GM23338 (cell line): ENCODE data around the gene TJP2. TPM values are rescaled to one million over a fixed set of nuclear protein-coding genes. Genes with fewer than 3 reads are reported as not detected.

Source experiments
- ATAC-seq: fragments of 200-7000 bp; cut with Tn5 transposase; 3 replicates; pipeline ENCODE4 v1.9.1; 2020
- DNase-seq: peaks from one replicate; pipeline ENCODE4 v3.0.0-alpha.2; 2015; ENCODE audit warnings: low spot score
- H2AFZ ChIP-seq: fragments of 200-600 bp; sonication (generic); 2 replicates; pipeline ENCODE4 v1.8.0; 2016; ENCODE audit warnings: antibody characterized with exemption, mild to moderate bottlenecking, moderate library complexity
- H3F3A ChIP-seq: fragments of 200-600 bp; sonication (generic); replicated peaks from 2 replicates; pipeline ENCODE4 v1.8.0; 2017; ENCODE audit warnings: antibody characterized with exemption, mixed run types, low read depth
- H3K27ac ChIP-seq: fragments of 200-600 bp; sonication (generic); 2 replicates; pipeline ENCODE4 v1.6.1; 2016; ENCODE audit warnings: low read depth
- H3K27me3 ChIP-seq: fragments of 200-600 bp; sonication (generic); 2 replicates; pipeline ENCODE4 v1.8.0; 2016; ENCODE audit warnings: mild to moderate bottlenecking, mixed run types, moderate library complexity; ENCODE audit not compliant: insufficient read depth
- H3K36me3 ChIP-seq: fragments of 200-600 bp; sonication (generic); 2 replicates; pipeline ENCODE4 v1.8.0; 2016; ENCODE audit warnings: mild to moderate bottlenecking; ENCODE audit not compliant: insufficient read depth
- H3K4me1 ChIP-seq: fragments of 200-600 bp; sonication (generic); 2 replicates; pipeline ENCODE4 v1.8.0; 2016; ENCODE audit warnings: mild to moderate bottlenecking, moderate library complexity; ENCODE audit not compliant: insufficient read depth
- H3K4me2 ChIP-seq: fragments of 200-600 bp; sonication (generic); 2 replicates; pipeline ENCODE4 v1.7.1; 2017; ENCODE audit warnings: mixed run types
- H3K4me3 ChIP-seq: fragments of 200-600 bp; sonication (generic); 2 replicates; pipeline ENCODE4 v1.6.1; 2016; ENCODE audit warnings: mixed run types
- H3K79me2 ChIP-seq: fragments of 200-600 bp; sonication (generic); replicated peaks from 2 replicates; pipeline ENCODE4 v1.8.0; 2017; ENCODE audit warnings: mild to moderate bottlenecking; ENCODE audit not compliant: insufficient read depth
- H3K9me2 ChIP-seq: fragments of 200-600 bp; sonication (generic); 2 replicates; pipeline ENCODE4 v1.8.0; 2017; ENCODE audit not compliant: insufficient read depth
- H4K20me1 ChIP-seq: fragments of 200-600 bp; sonication (generic); replicated peaks from 2 replicates; pipeline ENCODE4 v1.8.0; 2017; ENCODE audit warnings: mild to moderate bottlenecking; ENCODE audit not compliant: insufficient read depth
- H3K27ac Mint-ChIP-seq: 2 replicates; pipeline ENCODE4 v1.8.0; 2020; ENCODE audit warnings: inconsistent platforms, mild to moderate bottlenecking, moderate library complexity, mixed read lengths
- H3K27me3 Mint-ChIP-seq: 3 replicates; pipeline ENCODE4 v1.8.0; 2022; ENCODE audit warnings: low read depth, mild to moderate bottlenecking, moderate library complexity, mixed read lengths, inconsistent platforms; ENCODE audit not compliant: insufficient read depth, poor library complexity
- H3K36me3 Mint-ChIP-seq: 3 replicates; pipeline ENCODE4 v1.8.0; 2021; ENCODE audit warnings: low read depth, mild to moderate bottlenecking, inconsistent platforms, moderate library complexity, mixed read lengths
- H3K4me1 Mint-ChIP-seq: 3 replicates; pipeline ENCODE4 v1.8.0; 2020; ENCODE audit warnings: mild to moderate bottlenecking, inconsistent platforms, mixed read lengths
- H3K4me3 Mint-ChIP-seq: 3 replicates; pipeline ENCODE4 v1.8.0; 2021; ENCODE audit warnings: moderate library complexity, mild to moderate bottlenecking, inconsistent platforms, mixed read lengths
- H3K9me3 Mint-ChIP-seq: 3 replicates; pipeline ENCODE4 v1.8.0; 2020; ENCODE audit warnings: moderate library complexity, mild to moderate bottlenecking, inconsistent platforms, mixed read lengths
- CREB1 ChIP-seq: fragments of 250-450 bp; sonication (Bioruptor Pico); IDR thresholded peaks from 2 replicates; pipeline ENCODE4 v1.5.0; 2020; ENCODE audit warnings: low read depth, mild to moderate bottlenecking, moderate library complexity
- EZH2 ChIP-seq: fragments of 200-600 bp; sonication (generic); IDR thresholded peaks from one replicate; pipeline ENCODE4 v1.8.0; 2017; ENCODE audit warnings: antibody characterized with exemption, mild to moderate bottlenecking, low read depth; ENCODE audit not compliant: unreplicated experiment
- EZH2phosphoT487 ChIP-seq: fragments of 200-600 bp; sonication (generic); IDR thresholded peaks from one replicate; pipeline ENCODE4 v1.8.1; 2018; ENCODE audit warnings: antibody characterized with exemption; ENCODE audit not compliant: unreplicated experiment
- JUNB ChIP-seq: IDR thresholded peaks from one replicate; pipeline ENCODE4 v1.6.1; 2016; ENCODE audit warnings: antibody characterized with exemption; ENCODE audit not compliant: unreplicated experiment
- NANOG ChIP-seq: IDR thresholded peaks from 2 replicates; pipeline ENCODE4 v1.6.1; 2016; ENCODE audit warnings: antibody characterized with exemption, borderline replicate concordance
- POLR2AphosphoS5 ChIP-seq: IDR thresholded peaks from 2 replicates; pipeline ENCODE4 v1.6.1; 2016; ENCODE audit warnings: antibody characterized with exemption, low read depth
- REST ChIP-seq: IDR thresholded peaks from one replicate; pipeline ENCODE4 v1.6.1; 2018; ENCODE audit warnings: antibody characterized with exemption; ENCODE audit not compliant: unreplicated experiment
- STAT1 ChIP-seq: IDR thresholded peaks from one replicate; pipeline ENCODE4 v1.6.1; 2016; ENCODE audit warnings: antibody characterized with exemption; ENCODE audit not compliant: unreplicated experiment
- ZNF114 ChIP-seq: fragments of 250-450 bp; sonication (Bioruptor Pico); IDR thresholded peaks from 2 replicates; pipeline ENCODE4 v1.5.0; 2020; ENCODE audit warnings: mild to moderate bottlenecking, moderate library complexity
- ZNF331 ChIP-seq: fragments of 250-450 bp; sonication (Bioruptor Pico); IDR thresholded peaks from 2 replicates; pipeline ENCODE4 v1.5.0; 2020; ENCODE audit warnings: low read depth, mild to moderate bottlenecking, moderate library complexity
- ZNF462 ChIP-seq: fragments of 250-450 bp; sonication (Bioruptor Pico); IDR thresholded peaks from 2 replicates; pipeline ENCODE4 v1.5.0; 2020; ENCODE audit warnings: mild to moderate bottlenecking, moderate library complexity
- polyA plus RNA-seq: library from polyadenylated mRNA; unstranded; fragments of >200 nt; fragmentation: Nextera tagmentation; extraction: Ambion mirVana; gene quantifications from 2 replicates; pipeline ENCODE4 v1.2.1, GENCODE V29; 2016
- total RNA-seq: library from RNA; depleted of rRNA; stranded (reverse); fragments of >200 nt; shearing (Covaris generic); gene quantifications from 2 replicates; pipeline ENCODE4 v1.2.3, GENCODE V29; 2014
- TF ChIP-seq, protein P1 (sequence below): IDR thresholded peaks from 2 replicates; pipeline ENCODE4 v1.6.1; 2016; ENCODE audit warnings: antibody characterized with exemption
- TF ChIP-seq, protein P2 (sequence below), 2 experiments: fragments of 200-600 bp in 1 of 2; sonication (generic) in 1 of 2; conservative IDR thresholded peaks; 2 replicates each; pipeline versions ENCODE4 v1.5.1 to v1.6.1; 2016 to 2017; ENCODE audit warnings: antibody characterized with exemption in 2 of 2, low read depth in 2 of 2, mild to moderate bottlenecking in 2 of 2, moderate library complexity in 1 of 2

Gene TJP2
- total and polyA plus RNA-seq, 2 experiments from 2014 or later: 37.6 to 234 TPM

DNA sequence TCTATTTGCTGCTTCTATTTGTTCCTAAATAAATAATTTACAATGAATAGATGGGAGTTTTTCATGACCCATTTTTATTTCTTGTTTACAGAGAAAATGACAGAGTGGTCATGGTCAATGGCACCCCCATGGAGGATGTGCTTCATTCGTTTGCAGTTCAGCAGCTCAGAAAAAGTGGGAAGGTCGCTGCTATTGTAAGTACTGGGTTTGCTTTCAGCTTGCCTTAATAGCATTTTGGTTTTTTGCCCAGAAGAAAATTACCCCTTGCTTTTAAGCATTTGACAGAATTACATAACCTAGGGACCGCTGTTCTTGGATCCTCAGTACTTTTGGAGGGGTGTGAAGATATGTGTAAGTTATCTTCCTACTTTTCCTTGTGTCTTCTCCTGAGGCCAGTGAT lies 44.1 kb downstream of the TJP2 start:
- no peaks in the 10 kb centered on the region for H3K9me3 Mint-ChIP-seq
- H3K79me2 ChIP-seq: peaks cover 4% of the 10 kb centered on the region; the same call in 1 of the 2 replicates
- no peaks in the 10 kb centered on the region for H3K9me2 ChIP-seq
- H3K27me3 ChIP-seq: no peaks in the 10 kb centered on the region
- TF ChIP-seq STAT1 (no peak), ZNF331 (CRISPR knock-in tag) (no peak), EZH2 (no peak), EZH2phosphoT487 (no peak), REST (no peak), POLR2AphosphoS5 (no peak), ZNF114 (no peak), NANOG (no peak), ZNF462 (no peak), CREB1 (CRISPR knock-in tag) (no peak), JUNB (no peak)
- TF ChIP-seq, protein P1, sequence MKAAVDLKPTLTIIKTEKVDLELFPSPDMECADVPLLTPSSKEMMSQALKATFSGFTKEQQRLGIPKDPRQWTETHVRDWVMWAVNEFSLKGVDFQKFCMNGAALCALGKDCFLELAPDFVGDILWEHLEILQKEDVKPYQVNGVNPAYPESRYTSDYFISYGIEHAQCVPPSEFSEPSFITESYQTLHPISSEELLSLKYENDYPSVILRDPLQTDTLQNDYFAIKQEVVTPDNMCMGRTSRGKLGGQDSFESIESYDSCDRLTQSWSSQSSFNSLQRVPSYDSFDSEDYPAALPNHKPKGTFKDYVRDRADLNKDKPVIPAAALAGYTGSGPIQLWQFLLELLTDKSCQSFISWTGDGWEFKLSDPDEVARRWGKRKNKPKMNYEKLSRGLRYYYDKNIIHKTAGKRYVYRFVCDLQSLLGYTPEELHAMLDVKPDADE: no peak
- TF ChIP-seq, protein P2, sequence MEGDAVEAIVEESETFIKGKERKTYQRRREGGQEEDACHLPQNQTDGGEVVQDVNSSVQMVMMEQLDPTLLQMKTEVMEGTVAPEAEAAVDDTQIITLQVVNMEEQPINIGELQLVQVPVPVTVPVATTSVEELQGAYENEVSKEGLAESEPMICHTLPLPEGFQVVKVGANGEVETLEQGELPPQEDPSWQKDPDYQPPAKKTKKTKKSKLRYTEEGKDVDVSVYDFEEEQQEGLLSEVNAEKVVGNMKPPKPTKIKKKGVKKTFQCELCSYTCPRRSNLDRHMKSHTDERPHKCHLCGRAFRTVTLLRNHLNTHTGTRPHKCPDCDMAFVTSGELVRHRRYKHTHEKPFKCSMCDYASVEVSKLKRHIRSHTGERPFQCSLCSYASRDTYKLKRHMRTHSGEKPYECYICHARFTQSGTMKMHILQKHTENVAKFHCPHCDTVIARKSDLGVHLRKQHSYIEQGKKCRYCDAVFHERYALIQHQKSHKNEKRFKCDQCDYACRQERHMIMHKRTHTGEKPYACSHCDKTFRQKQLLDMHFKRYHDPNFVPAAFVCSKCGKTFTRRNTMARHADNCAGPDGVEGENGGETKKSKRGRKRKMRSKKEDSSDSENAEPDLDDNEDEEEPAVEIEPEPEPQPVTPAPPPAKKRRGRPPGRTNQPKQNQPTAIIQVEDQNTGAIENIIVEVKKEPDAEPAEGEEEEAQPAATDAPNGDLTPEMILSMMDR (conservative IDR thresholded peaks at IDR 0.05; ENCODE audit: low read depth in 2 of 2): no peak
- H3K4me3 Mint-ChIP-seq: no peak overlapping the region
- no peak overlapping the region for H3K4me2 ChIP-seq
- 0 out of 2 replicates have a peak overlapping the region, but pooled peaks have one; percentile 70 for H3K27ac ChIP-seq
- H3K36me3 Mint-ChIP-seq: peaks cover 45% of the 10 kb centered on the region
- H3K4me1 Mint-ChIP-seq: no peaks in the 10 kb centered on the region
- DNase-seq: no peak
- H3K27ac Mint-ChIP-seq: no peak overlapping the region
- H3K27me3 Mint-ChIP-seq: peaks cover 3% of the 10 kb centered on the region
- 0 out of 2 replicates have a peak, but pooled peaks cover 9% of the 10 kb centered on the region for H3F3A ChIP-seq
- no peaks in the 10 kb centered on the region for H4K20me1 ChIP-seq
- H2AFZ ChIP-seq: no peak overlapping the region
- H3K4me3 ChIP-seq: no peak overlapping the region
- H3K36me3 ChIP-seq: peaks cover 23% of the 10 kb centered on the region
- no peaks in the 10 kb centered on the region for H3K4me1 ChIP-seq
- no peak for ATAC-seq
